ENCODE data around the gene OR51B6. TPM values are rescaled to one million over a fixed set of nuclear protein-coding genes. Genes with fewer than 3 reads are reported as not detected.
"Not testable (repeated sequence)": the region's sequence is repeated elsewhere in the genome, so short reads cannot be mapped to it uniquely, and the experiment has no call there.

The OR51B6 gene
- total RNA-seq, result not detected

- FAIRE-seq (no peak), DNase-seq (ENCODE audit: low spot score in 2 of 2) (no peak)
Observed at GRCh38 chr11:5351208-5351607, at the start of gene OR51B6. Gene OR51B6, plus strand, starts transcription at chr11:5351508. Its CDS starts 0 bp downstream, at chr11:5351508.

GRCh38 chr11:5301846-5302245 lies 49.5 kb upstream of the OR51B6 start, which contains the start of gene OR51B4:
Gene OR51B4, minus strand, starts transcription at chr11:5301946. Its CDS starts 0 bp downstream, at chr11:5301946.
- no peak for FAIRE-seq
- no peak for DNase-seq (ENCODE audit: low spot score in 2 of 2)

DNA sequence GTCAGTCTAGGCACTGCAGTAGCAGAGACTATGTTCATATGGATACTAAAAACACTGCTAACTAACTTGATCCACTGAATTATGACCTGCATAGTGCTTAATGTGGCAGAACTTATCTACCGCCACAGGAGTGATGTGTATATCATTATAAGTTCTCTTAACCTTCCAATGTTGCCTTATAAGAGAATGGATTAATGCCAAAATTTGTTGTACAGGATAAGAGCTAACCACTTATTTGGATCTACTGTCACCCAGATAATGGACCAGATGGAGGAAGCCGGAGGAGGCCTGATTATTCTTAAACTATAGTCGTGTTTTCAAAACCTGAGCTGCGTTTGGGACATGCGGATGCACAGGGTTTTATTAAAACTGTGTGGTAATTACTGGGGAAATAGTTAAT lies 47.7 kb upstream of the OR51B6 start:
- FAIRE-seq, result no peak
- no peak for DNase-seq (ENCODE audit: low spot score in 2 of 2)

DNA sequence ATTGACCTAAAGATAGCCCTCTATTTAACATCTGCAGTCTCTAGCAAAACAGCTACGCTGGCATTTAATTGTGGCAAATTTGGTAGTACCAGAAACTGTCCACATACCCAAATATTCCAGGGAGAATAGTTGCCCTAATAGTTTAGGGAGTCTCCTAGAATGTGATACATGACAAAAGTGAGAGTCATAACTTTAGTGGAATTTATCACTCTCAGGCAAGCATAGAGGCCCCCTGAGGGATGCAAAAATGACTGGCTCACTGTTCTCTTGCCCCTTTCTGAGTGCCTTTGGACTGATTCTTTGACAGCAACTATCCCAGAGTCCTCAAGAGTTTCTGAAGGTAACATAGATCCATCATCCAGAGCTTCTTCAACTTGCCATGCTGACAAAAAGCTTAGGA lies 47.3 kb upstream of the OR51B6 start:
- no peak for FAIRE-seq
- no peak for DNase-seq (ENCODE audit: low spot score in 2 of 2)

DNA sequence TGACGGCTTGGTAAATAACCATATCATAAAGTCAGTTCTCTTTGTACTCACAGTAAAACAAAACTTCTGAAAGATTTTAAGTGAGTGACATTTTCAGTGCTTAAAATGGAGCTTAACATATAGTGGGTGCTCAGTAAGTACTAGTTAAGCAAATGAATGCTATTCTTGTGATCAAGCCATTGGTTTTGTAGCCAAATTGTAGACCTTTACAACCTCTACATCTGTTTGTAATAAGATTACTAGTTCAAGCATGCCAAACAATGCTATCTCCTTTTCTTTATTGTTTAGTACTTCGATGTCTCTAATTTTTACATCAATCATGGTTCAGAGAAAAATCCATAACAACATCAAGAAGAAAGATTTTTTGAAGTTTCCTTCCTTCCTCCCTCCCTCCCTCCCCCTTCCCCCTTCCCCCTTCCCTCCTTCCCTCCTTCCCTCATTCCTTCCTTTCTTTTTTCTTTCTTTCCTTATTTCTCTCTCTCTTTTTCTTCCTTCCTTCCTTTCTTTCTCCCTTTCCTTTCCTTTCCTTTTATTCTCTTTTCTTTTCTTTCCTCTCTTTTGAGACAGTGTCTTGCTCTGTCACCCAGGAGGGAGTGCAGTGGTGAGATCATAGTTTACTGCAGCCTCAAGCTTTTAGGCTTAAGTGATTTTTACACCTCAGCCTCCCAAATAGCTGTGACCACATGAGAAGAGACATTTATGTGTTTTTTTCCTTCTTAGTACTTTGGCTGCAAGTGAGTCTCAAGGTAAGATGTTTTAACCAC lies 43.9 kb upstream of the OR51B6 start:
- FAIRE-seq, result no peak

DNA sequence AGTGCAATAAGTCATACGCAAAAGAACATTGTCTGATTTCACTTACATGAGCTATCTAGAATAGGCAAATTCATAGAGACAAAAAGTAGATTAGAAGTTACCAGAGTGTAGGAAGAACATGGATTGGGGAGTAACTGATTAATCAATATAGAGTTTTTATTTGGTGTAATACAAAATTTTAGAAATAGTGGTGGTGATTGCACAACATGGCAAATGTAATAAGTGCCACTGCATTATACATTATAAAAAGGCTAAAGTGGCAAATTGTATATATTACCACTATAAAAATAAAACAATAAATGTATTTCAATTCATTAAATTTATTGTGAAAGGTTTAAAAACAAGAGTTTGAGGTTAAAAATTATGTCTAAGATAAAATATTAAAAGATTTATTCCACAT lies 40.9 kb upstream of the OR51B6 start:
- FAIRE-seq, result no peak
- no peak for DNase-seq (ENCODE audit: low spot score in 2 of 2)

More for the DNA sequence above, 43.9 kb upstream of the OR51B6 start:
- DNase-seq (ENCODE audit: low spot score in 2 of 2), result no peak

- not testable (repeated sequence) for FAIRE-seq; DNase-seq (ENCODE audit: low spot score in 2 of 2)
Observed at GRCh38 chr11:5313326-5314023, 37.8 kb upstream of the OR51B6 start.

GRCh38 chr11:5317292-5317691 lies 34.0 kb upstream of the OR51B6 start:
- DNase-seq (ENCODE audit: low spot score in 2 of 2) (no peak), FAIRE-seq (no peak)

DNA sequence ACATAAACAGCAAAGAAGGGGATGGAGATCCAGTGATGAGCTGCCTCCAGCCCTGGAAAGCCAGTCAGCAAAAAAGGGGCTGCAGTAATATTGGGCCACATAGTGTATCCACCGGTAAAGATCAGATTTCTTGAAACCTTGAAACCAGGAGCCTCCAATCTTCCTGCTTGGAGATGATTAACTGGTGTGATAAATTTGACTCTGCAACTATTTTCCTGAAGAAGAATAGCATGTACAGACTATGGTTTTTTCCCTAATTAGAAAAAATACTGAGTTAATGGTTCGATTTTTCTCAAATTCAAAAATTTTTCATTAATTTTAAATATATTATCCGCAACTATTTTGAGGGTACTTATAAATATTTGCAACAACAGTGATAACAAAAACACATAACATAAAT lies 27.1 kb upstream of the OR51B6 start, which contains the start of gene OR51B2:
Gene OR51B2, minus strand, starts transcription at position 101 of the 400 bp plus-strand sequence. Its CDS starts 0 bp downstream, at position 101.
- FAIRE-seq (no peak), DNase-seq (ENCODE audit: low spot score in 2 of 2) (no peak)

- FAIRE-seq (no peak), DNase-seq (ENCODE audit: low spot score in 2 of 2) (no peak)
Observed at GRCh38 chr11:5335170-5335569, 16.1 kb upstream of the OR51B6 start.

- DNase-seq (ENCODE audit: low spot score in 2 of 2) (no peak), FAIRE-seq (no peak)
Observed at GRCh38 chr11:5336331-5336730, 15.0 kb upstream of the OR51B6 start.

- not testable (repeated sequence) for DNase-seq (ENCODE audit: low spot score in 2 of 2); FAIRE-seq
Observed at GRCh38 chr11:5337253-5337652, 14.1 kb upstream of the OR51B6 start.

- no peak for FAIRE-seq
- DNase-seq (ENCODE audit: low spot score in 2 of 2), result no peak
Observed at GRCh38 chr11:5339771-5340322, 11.5 kb upstream of the OR51B6 start.

DNA sequence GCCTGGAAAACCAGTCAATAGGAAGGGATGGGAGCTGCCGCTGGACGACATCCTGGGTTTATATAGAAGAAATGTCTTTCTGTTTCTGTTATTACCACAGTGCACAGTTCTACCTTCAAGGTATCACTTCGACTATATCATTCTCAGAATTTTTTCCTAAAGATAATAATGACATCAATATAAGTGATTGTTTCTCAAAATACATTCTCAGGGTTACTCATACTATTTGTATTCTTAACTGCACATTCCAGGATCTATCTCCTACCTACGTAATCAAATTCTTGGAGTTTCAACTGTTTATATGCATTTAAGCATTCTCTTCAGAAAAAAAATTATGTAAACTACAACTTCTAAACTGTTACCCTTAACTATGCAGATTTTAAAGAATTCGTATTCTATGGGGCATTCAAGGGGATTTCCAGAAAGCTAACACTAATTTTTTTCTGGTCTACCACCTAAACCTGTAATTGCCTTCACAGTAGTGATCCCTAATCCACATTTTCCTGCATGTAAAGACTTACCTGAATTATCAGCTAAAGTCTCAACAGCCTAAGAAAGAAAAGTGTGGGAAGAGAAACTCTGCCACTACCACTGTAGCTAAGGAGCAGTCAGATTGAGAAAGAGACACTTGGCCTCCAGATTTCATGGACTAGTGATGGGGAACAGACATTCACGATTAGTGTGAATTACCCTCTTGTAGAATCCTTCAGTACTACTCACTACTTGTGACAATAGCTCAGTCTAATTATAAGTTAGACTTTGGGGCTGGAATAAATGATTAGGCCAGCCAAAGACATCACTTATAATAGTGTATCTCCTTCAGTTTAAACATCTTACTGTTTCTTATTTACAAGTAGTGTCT lies 7.6 kb upstream of the OR51B6 start, which contains the start of gene OR51B5:
Gene OR51B5, minus strand, starts transcription at position 51 of the 862 bp plus-strand sequence. Its CDS starts 0 bp downstream, at position 51.
- FAIRE-seq, result no peak
- no peak for DNase-seq (ENCODE audit: low spot score in 2 of 2)

- FAIRE-seq (no peak), DNase-seq (ENCODE audit: low spot score in 2 of 2) (no peak)
Observed at GRCh38 chr11:5345831-5346230, 5.5 kb upstream of the OR51B6 start.

- DNase-seq (ENCODE audit: low spot score in 2 of 2) (no peak), FAIRE-seq (no peak)
Observed at GRCh38 chr11:5348551-5349194, 2.6 kb upstream of the OR51B6 start.

GRCh38 chr11:5349550-5349949 lies 1.8 kb upstream of the OR51B6 start:
- FAIRE-seq, result no peak
- no peak for DNase-seq (ENCODE audit: low spot score in 2 of 2)

- DNase-seq (ENCODE audit: low spot score in 2 of 2); FAIRE-seq: not testable (repeated sequence)
Observed at GRCh38 chr11:5356031-5356430, 4.7 kb downstream of the OR51B6 start.

GRCh38 chr11:5362017-5362625 lies 10.8 kb downstream of the OR51B6 start:
- FAIRE-seq, result no peak
- no peak for DNase-seq (ENCODE audit: low spot score in 2 of 2)
